ENCODE measurements around the gene SEPTIN5.

The SEPTIN5 gene

DNA sequence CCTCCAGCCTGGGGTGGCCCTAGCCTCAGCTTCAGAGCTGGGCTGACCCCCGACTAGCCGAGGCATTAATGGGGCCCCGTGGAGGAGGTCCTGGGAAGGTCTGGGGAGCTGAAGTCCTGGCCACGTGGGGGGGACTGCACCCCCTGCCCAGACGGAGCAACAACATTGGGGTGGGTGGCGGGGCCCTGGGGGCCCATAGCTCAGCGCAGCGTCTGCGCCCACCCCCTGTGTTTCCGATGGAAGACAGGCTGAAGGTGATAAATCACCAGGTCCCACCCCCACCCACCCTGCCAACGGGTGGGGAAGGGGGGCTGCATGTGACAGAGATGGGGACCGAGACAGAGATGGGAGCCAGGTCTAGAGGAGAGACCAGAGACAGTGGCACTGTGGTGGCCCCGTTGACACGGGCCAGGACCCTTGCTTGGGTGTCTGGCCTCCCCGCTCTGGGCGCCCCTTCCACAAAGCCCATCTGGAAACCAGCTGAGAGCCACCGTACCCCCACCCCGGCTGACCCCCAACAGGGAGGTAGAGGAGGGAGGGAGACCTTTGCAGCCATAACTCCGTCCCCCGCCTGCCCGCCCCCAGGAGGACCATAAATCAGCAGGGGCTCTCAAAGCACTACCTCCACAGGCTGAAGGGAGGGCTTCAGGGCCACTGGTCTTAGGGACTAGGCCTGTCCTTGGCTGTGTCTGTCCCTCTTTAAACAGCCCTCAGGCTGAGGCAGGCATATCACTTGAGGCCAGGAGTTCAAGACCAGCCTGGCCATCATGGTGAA, 17.2 kb downstream of the SEPTIN5 start:
- no peak overlapping the region for H3K4me3 ChIP-seq (ENCODE audit: low read depth, low read length)

DNA sequence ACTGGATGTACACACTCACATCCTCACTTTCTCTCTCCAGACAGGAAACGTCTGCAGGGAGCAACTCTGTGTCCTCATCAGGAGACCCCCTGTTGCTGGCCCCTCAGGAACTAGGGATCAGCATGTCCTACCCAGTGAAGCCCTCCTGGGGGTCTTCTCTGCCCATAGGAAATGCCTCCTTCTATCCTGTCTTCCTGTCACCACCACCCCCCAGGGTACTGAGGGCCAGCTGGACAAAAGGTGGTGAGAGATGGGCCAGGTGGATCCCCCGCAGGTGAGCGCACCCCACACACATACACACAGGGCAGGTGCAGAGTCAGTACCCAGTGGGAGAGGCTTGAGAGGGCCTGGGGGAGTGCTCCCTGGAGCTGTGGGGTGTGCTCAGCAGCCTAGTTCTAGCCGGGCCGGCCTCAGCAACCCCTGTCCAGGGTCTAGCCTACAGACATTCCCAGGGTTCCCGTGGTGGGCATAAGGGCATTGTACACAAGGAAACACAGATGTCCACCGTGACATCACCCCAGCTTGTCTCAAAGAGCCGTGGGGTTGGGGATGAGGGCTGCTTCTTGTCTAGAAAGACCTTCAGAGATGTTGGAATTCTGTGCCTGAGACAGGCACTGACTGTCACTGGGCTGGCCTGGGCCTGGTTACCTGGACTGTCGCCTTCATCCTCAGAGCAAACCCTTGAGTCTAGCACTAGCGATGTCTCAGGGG, 18.3 kb downstream of the SEPTIN5 start:
- H3K4me3 ChIP-seq (ENCODE audit: low read depth, low read length) = no peak overlapping the region

DNA sequence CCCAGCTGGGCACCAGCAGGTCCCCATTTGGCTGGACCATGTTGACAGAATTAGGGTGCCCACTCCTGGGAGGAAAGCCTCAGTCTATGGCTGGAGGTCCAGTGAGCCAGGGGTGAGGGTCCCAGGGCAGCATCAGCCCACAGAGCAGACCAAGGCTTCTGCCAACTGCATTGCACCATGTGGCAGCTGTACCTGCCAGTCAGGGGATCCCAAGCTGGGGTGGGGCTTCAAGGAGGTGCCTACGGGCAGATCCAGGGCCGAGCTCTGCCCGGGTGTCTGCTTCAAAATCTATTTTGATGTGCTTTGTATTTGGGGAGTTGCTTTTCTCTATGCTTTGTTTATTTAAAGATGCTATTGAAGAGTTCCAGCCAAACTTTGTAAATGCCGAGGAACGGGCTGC, 19.5 kb downstream of the SEPTIN5 start:
- no peak overlapping the region for H3K4me3 ChIP-seq (ENCODE audit: low read depth, low read length)

DNA sequence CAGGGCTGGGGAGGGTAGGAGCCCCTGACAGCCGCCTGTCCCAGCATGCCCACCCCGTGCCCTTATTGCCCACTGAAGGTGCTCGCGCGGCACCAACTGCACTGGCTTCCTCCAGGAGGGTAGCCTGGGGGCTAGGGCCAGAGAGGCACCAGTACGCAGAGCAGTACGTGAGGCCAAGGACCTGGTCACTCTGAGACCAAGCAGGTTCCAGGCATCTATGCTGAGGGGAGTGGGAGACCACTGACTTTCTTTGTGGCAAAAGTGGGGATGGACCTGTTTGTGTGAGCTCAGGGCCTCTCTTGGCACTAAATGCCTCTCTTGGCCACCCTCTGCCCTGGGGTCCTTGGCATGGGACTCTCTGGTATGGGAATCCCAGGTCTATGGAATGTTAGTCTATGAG, 19.9 kb downstream of the SEPTIN5 start:
- no peak overlapping the region for H3K4me3 ChIP-seq (ENCODE audit: low read depth, low read length)

DNA sequence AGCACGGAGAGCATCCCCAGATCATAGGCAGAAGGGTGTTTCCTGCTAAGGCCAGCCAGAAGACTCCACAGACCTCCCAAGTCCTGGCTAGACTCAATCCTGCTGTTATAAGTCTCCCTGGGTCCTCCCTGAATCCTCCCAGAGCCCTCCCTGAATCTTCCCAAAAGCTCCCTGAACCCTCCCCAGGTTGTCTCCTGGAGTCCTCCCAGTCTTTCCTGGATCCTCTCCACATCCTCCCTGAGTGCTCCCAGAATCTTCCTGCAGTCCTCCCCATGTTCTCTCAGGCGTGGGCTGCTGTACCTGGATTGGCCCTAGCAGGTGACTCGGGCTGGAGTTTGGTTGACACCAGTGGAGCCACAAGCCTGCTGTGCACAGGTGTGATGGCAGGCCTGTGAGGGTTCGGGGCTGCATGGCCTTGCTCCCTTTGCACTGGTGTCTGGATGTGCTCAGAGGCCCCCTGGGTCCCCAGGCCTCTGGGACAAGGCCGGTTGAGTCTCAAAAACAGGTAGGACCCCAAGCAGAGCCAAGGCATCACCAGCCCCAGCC, 20.6 kb downstream of the SEPTIN5 start:
- no peak overlapping the region for H3K4me3 ChIP-seq (ENCODE audit: low read depth, low read length)

DNA sequence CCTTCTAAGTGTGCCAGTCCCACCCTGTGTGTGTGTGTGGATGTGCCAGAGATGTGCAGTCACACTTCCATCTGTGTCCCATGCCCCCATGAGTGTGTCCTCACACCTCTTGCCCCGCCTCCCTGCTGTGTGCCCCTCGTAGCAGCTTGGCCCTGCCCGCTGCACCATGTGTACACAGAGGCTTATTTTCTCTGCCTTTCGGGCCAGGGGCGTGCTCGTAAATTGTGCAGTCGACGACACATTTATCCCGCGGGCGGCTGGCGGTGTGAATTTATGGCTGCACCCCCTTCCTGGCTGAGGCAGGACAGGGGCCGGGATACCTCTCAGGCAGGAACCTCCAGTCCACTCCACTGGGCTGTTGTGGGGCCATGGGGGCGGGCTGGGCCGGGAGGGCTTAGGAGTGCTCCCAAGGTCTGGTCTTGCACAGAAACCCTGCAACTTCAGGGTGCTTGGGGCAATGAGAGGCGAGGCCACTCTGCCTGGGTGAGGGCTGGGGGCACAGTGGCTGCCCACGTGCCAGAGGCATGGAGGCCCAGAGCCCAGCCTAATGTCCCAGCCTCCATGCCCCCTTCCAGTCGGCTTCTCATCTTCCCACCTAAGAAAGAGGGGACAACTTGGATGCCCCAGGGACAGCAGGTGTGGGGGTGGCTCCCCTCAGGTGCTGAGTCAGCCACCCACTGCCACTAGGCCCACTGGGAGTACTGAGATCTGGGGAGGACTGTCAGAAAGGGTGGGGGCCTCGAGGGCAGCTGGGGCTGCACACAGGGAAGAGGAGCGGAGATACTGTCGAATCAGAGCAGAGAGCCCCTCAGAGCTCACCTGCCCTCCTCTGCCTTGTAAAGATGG, 21.6 kb downstream of the SEPTIN5 start:
- no peak overlapping the region for H3K4me3 ChIP-seq (ENCODE audit: low read depth, low read length)

DNA sequence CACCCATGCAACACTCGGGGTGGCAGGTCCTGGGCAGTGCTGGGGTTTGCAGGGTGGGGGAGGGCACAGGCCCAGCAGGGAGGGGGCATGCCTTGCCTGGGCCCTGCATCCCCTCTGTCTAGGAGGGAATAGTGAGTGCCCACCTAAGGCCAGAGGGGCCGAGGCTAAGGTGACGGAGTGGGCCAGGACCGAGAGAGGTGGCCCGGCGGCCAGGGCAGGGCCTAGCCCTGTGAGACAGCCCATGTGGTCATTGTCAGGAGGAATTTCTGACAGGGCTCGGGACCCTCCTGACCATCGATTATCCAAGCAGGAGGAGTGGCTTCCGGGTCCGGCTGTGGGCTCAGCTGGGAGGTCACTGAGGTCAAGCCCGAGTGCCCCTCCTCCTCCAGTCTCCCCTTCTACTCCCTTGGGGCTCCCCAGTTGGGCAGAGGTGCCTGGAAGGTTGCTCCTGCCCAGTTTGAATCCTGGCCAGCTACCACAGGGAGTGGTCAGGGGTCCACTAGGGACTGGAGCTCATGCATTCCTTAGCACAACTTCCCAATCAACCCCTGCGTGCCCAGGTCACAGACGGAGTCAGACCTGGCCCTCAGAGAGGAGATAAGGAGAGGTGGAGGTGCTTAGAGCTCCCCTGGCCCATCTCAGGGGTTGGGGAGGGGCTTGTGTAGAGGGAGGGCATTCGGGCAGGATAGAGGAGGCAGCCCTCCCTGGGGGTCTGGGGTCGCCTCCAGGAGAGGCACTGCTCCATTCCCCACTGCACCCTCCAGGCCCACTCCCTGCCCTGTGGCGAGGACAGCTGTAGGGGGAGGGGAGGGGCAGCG, 23.8 kb downstream of the SEPTIN5 start:
- H3K4me3 ChIP-seq (ENCODE audit: low read depth, low read length) = no peak overlapping the region

DNA sequence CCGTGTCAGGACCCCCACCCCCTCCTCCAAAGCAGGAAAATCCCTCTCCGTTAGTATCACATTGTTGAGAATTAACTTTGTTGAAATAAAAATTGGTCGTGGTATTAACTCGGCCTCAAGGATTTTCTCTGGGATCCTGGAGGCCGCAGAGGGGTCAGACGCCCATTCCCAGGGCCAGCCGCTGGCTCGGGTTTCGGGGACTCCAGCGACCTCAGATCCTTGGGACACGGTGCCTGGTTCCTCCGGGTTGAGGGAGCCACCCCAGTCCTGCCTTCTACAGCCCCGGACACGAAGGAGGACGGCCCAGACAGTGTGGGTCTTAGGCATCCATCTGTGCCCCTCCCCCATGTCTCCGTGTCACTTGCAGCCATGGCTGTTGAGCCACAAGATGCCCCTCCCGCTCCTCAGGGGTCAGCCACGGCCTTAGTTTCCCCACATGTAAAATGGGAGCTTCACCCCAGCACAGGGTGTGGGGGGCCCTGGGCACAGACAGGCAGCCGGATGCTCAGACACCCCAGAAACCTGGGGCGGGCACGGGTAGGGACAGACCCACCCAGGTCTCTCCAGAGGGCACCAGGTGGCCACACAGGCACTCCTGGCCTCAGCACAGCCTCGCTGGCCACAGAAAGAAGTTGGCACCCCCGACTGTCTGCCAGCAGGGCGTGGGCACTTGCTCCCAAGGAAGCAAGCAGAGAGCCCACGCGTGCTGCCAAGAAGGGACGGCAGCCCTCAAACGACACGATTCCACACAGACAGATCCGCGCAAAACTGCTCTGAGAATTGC, 24.6 kb downstream of the SEPTIN5 start:
- H3K4me3 ChIP-seq (ENCODE audit: low read depth, low read length) = no peak overlapping the region

DNA sequence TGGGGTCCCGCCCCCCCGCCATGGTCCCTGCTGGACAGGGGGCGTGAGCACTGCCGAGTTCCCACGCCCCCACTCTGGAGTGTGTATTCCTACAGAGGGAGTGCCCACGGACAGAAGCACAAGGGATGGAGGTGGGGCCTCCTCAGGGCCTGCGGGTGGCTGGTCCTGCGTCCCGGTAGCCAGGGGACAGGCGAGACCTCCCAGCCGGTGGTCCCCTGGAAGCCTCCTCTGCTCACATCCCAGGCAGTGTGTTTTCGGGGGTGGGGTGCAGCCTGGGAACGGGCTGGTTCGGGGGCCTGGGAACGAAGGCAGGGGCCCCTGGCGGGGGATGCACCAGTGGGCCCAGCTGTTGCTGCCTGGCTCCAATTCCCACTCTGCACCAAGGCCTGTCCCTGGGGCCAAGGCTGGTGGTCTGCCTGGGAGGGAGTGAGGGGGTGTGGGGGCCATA, 25.2 kb downstream of the SEPTIN5 start:
- no peak overlapping the region for H3K4me3 ChIP-seq (ENCODE audit: low read depth, low read length)

DNA sequence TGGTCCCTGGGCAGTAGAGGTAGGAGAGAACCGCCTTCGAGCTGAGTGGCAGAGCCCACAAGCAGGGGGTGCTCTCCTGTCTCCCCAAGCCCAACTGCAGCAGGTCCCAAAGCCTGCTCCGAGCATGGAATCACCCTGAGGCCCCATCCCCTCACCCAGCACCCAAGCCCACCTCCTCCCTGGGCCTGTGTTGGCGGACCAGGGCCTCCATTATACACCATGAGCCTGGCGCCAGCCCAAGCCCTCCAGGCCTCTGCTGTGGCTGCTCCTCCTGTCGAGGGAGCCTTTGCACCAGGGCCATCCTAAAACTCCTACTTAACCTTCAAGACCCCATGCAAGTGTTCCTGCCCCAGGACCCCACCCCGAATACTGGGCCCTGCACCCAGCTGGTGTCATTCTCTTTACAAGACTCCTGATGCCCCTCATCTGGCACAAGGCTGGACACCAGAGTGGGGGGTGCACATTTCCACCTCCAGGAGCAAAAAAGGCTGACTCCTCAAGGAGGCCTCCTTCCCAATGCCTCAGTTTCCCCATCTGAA, 25.7 kb downstream of the SEPTIN5 start:
- no peak overlapping the region for H3K4me3 ChIP-seq (ENCODE audit: low read depth, low read length)

DNA sequence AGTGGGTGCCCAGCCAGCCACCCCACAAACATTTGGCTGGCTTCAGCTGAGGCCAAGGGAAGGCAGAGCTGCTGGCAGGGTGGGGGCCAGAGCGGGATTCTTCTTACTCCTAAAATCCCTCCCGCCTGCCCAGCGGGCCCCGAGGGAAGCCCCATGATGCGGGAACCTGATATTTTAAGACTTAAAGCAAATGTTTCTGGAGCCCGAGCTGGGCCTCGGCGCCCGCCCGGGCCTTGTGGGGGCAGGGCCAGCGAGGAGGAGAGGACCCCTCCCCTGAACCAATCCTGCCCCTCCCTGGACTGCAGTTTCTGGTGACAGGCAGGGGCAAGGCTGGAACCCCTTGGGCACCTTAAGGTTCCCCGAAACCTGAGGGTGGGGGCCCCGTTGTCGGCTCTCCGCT, 26.3 kb downstream of the SEPTIN5 start:
- no peak overlapping the region for H3K4me3 ChIP-seq (ENCODE audit: low read depth, low read length)

DNA sequence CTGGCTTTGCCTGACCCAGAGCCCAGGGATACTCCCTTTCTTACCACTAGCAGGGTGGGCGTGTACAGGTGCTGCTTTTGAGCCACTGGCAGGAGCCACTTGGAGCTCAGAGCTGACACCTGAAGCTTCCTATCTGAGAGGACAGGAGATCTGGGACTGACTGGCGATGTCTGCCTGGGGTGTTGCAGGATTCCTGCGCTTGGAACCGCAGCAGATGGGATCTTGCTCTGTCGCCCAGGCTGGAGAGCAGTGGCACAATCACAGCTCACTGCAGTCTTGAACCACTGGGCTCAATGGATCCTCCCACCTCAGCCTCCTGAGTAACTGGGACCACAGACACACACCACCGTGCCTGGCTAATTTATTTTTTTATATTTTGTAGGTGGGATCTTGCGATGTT, 26.8 kb downstream of the SEPTIN5 start:
- H3K4me3 ChIP-seq (ENCODE audit: low read depth, low read length) = no peak overlapping the region

DNA sequence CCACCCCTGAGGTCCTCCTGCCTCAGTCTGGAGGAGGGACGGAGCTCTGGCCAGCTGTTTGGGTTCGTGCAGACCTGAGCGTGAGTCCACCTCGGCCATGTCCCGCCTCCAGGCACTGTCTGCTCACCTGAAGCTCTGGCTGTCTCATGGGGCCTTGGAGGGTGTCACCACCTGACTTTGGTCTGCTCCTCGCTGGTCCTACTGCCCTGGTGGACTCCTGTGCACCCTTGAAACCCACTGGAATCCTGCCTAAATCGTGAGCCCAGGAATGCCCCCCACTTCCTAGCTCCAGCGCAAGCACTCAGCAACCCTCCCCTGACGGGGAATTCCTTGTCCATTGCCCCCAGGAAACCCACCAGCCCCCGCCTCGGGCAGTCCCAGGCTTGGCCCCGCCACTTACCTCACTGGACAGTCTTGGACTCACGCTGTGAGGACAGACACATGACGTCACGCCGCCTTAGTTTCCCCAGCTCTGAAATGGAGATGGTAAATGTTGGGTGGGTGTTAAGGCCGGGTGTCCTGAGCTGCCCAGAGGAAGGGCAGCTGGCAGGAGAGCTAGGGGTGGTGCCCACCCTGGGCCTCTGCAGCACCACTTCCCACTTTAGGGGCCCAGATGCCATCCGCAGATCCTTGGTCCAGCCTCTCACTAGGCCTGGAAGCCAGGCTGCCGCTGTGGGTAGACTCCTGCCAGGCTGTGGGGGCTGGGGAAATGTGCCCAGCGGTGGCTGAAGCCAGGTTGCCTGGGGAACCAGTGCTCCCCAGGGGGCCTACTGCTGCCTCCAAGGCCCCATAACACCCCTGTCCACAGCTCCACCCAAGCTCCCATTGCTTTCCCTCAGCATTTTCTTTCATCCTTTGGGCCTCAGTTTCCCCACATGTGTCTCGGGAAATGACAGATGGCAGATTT, 28.1 kb downstream of the SEPTIN5 start:
- H3K4me3 ChIP-seq (ENCODE audit: low read depth, low read length) = no peak overlapping the region

DNA sequence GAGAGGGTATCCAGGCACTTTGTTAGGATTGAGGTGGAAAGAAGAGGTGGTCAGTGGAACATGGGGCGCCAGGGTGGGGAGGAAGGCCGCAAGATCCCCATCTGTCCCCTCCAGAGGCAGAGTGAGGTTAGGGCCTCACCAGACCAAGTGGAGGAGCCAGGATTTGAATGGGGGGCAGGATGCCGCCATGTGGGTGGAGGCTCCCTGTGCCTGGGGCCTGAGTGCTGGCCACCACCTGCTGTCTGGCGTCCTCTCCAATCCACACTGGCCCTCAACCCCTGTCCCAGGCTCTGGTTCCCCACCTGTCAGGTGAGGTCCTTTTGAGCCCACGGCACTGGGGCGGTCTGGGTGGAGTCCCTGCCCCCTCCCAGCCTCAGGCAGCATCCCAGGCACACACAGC, 28.8 kb downstream of the SEPTIN5 start:
- no peak overlapping the region for H3K4me3 ChIP-seq (ENCODE audit: low read depth, low read length)

DNA sequence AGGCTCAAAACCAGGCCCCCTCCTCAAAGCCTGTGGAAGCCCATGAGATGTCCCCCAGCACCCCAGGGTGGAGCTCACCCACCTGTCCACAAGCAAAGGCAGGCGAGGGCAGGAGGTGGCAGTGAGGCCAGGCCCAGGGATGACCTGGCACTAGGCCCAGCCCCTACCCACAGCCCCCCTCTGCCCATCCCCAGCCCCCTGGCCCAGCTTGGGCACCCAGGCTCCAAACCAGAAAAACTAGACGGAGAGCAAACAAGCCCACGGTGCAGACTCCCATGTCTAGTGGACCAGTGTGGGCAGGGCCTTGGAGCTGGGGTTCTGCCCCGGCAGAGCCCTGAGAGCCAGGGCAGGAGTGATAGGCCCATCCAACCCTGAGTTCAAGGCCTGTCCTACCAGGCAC, 29.3 kb downstream of the SEPTIN5 start:
- H3K4me3 ChIP-seq (ENCODE audit: low read depth, low read length) = no peak overlapping the region

DNA sequence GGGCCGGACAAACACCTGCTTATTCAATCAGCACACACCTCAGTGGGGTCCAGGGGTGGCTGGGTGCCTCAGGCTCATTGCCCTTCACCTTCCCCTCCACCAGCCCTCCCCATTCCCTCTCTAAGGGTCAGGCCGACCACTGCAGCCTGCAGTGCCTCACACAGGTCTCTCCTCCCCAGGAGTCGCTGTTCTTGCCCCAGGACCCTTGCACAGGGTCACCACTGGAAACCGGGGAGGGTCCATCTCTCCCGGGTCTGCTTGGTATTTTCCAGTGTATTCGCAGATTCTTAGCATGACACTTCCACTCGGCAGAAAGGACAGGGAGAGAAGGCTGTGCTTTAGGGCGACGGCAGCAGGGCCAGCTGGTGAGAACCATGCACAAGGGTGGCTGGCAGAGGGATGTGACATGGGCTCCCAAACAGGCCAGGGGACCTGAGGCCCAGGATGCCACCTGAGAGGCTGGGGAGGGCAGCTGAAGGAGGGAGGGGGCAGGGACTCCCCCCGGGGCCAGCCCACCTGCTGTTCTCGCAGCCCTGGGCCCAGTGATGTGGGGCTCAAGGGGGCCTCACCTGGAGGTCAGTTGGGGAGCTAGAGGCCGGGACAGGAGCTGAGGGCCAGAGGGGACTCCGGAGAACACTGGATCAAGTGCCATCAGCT, 30.2 kb downstream of the SEPTIN5 start:
- no peak overlapping the region for H3K4me3 ChIP-seq (ENCODE audit: low read depth, low read length)

DNA sequence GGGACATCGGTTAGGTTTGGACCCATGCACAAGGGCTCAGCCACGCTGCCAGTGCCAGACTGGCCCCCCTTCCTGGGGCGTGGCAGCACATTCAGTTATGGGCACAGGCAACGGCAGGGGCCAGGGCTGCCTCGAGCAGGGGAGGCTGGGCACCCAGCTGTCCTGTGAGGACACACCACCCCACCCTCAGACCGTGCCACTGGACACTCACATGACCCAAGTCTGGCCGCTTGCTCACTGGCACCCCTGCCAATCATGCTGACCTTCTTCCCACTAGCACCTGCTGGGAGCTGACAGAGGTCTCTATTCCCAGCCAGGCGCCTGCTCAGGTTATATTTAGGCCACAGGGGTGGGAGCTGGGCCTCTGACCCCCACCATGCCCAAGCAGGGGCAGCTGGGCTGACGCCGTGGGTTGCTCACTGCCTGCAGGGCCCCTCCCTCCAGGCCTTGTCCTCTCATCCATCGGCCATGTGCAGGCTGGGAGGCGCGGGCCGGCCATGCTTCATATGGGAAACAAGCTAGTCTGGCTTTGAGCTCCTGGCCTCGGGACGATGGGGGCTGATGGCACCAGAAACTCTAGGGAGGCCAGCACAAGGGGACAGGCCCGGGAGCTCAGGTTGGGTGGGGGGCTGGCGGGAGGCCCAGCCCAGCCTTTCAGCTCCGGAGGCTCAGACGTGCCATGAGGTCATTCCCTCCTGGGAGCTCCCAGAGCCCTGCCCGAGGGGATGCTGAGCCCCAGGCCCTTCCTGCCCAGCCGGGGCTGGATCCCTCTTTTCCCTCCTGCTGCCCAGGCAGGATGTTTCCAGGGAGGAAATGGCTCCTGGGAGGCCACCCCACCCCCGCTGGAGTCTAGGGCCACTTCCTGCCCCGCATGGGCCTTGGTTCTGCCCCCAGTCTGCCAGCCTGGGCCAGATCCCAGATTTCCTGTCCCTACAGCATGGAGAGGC, 31.1 kb downstream of the SEPTIN5 start:
- H3K4me3 ChIP-seq (ENCODE audit: low read depth, low read length) = no peak overlapping the region

All from iPS-11a (cell line).